ENCODE data around the gene APC2. TPM values are rescaled to one million over a fixed set of nuclear protein-coding genes. Genes with fewer than 3 reads are reported as not detected.

The APC2 gene
- total and polyA plus RNA-seq, 5 experiments from 2014 or later: 0.08 to 0.29 TPM; not detected in 3

- H3K4me1 Mint-ChIP-seq: peaks cover 5 to 15% (median 12%) of the 10 kb centered on the region in 4 donors
- H3K36me3 Mint-ChIP-seq: peaks cover 0 to 2% (median 0%) of the 10 kb centered on the region in 3 donors
- H3K4me3 Mint-ChIP-seq: peak overlapping the region in 4 of 10 donors; percentile 14 to 31 (median 22)
- no peak overlapping the region for H3K27ac Mint-ChIP-seq
- DNase-seq (no peak), ATAC-seq (no peak)
- peaks cover 0 to 15% (median 0%) of the 10 kb centered on the region in 5 donors for H3K27me3 Mint-ChIP-seq
- H3K9me3 Mint-ChIP-seq: no peaks in the 10 kb centered on the region
- POLR2A ChIA-PET: interaction anchor here (1.1 to 2.5 kb wide), 4 partner anchors 8 to 197 kb away, joined by 4 to 11 read pairs (median 6); partner anchors contain the start of gene CIRBP
These were observed 16.7 kb downstream of the APC2 start for GRCh38 chr19:1466461-1467214.

- Mint-ChIP-seq H3K9me3 (no peaks in the 10 kb centered on the region), H3K4me3 (no peak overlapping the region), H3K27me3 (peaks cover 0 to 15% (median 0%) of the 10 kb centered on the region in 5 donors), H3K4me1 (peaks cover 6 to 18% (median 14%) of the 10 kb centered on the region in 4 donors), H3K27ac (no peak overlapping the region), H3K36me3 (peaks cover 0 to 2% (median 0%) of the 10 kb centered on the region in 3 donors)
- DNase-seq (no peak), ATAC-seq (no peak)
- POLR2A ChIA-PET: interaction anchor here (1.3 to 2.5 kb wide), 3 partner anchors 9 to 198 kb away, joined by 4 to 11 read pairs (median 9); partner anchors contain the start of gene CIRBP
These were observed 17.2 kb downstream of the APC2 start for GRCh38 chr19:1467215-1467489.

GRCh38 chr19:1467490-1468273, 17.8 kb downstream of the APC2 start:
- H3K4me3 Mint-ChIP-seq: peak overlapping the region in 1 of 10 donors; percentile 39
- POLR2A ChIA-PET: interaction anchor here (0.8 to 2.5 kb wide), 4 partner anchors 10 to 198 kb away, joined by 3 to 11 read pairs (median 6); partner anchors contain the start of gene CIRBP
- DNase-seq: peak in 1 of 10 donors; percentile 8

GRCh38 chr19:1468274-1468820, 18.4 kb downstream of the APC2 start:
- peaks cover 0 to 1% (median 0%) of the 10 kb centered on the region in 3 donors for H3K36me3 Mint-ChIP-seq
- ATAC-seq (no peak), DNase-seq (peak in 1 of 10 donors; percentile 10)
- peaks cover 9 to 22% (median 16%) of the 10 kb centered on the region in 4 donors for H3K4me1 Mint-ChIP-seq
- H3K9me3 Mint-ChIP-seq: no peaks in the 10 kb centered on the region
- no peak overlapping the region for H3K27ac Mint-ChIP-seq
- POLR2A ChIA-PET: interaction anchor here (0.8 to 2.5 kb wide), 3 partner anchors 10 to 24 kb away, joined by 3 to 9 read pairs (median 7); no protein-coding TSS in a partner anchor
- H3K27me3 Mint-ChIP-seq: peaks cover 0 to 15% (median 0%) of the 10 kb centered on the region in 5 donors
- H3K4me3 Mint-ChIP-seq: peak overlapping the region in 8 of 10 donors; percentile 6 to 72 (median 48)

More at GRCh38 chr19:1467490-1468273, 17.8 kb downstream of the APC2 start:
- Mint-ChIP-seq H3K36me3 (peaks cover 0 to 2% (median 0%) of the 10 kb centered on the region in 3 donors), H3K9me3 (no peaks in the 10 kb centered on the region), H3K4me1 (peaks cover 6 to 18% (median 14%) of the 10 kb centered on the region in 4 donors), H3K27ac (no peak overlapping the region), H3K27me3 (peaks cover 0 to 15% (median 0%) of the 10 kb centered on the region in 5 donors)
- no peak for ATAC-seq

- H3K4me3 Mint-ChIP-seq: peak overlapping the region in 7 of 10 donors; percentile 12 to 72 (median 39)
- no peak overlapping the region for H3K27ac Mint-ChIP-seq
- H3K4me1 Mint-ChIP-seq: peaks cover 9 to 24% (median 17%) of the 10 kb centered on the region in 4 donors
- H3K9me3 Mint-ChIP-seq: no peaks in the 10 kb centered on the region
- POLR2A ChIA-PET: interaction anchor here (1.1 to 2.5 kb wide), 2 partner anchors 11 to 24 kb away, joined by 7 to 9 read pairs; no protein-coding TSS in a partner anchor
- H3K36me3 Mint-ChIP-seq: no peaks in the 10 kb centered on the region
- ATAC-seq (peak in 1 of 2 donors; percentile 2), DNase-seq (peak in 1 of 10 donors; percentile 17)
- peaks cover 0 to 15% (median 0%) of the 10 kb centered on the region in 5 donors for H3K27me3 Mint-ChIP-seq
These were observed 18.9 kb downstream of the APC2 start for GRCh38 chr19:1468821-1469254.

GRCh38 chr19:1469255-1470054, 19.5 kb downstream of the APC2 start:
- peaks cover 0 to 13% (median 0%) of the 10 kb centered on the region in 5 donors for H3K27me3 Mint-ChIP-seq
- no peaks in the 10 kb centered on the region for H3K36me3 Mint-ChIP-seq
- ATAC-seq (peak; percentile 37 to 57), DNase-seq (peak in 2 of 10 donors; percentile 16 to 34)
- peak overlapping the region in 4 of 10 donors; percentile 69 to 79 (median 76) for H3K4me3 Mint-ChIP-seq
- POLR2A ChIA-PET: interaction anchor here (1.1 to 2.5 kb wide), 2 partner anchors 11 to 25 kb away, joined by 7 to 9 read pairs; no protein-coding TSS in a partner anchor
- H3K4me1 Mint-ChIP-seq: peaks cover 9 to 22% (median 17%) of the 10 kb centered on the region in 4 donors
- H3K9me3 Mint-ChIP-seq: no peaks in the 10 kb centered on the region
- no peak overlapping the region for H3K27ac Mint-ChIP-seq

- DNase-seq (no peak), ATAC-seq (no peak)
- H3K27ac Mint-ChIP-seq: no peak overlapping the region
- no peaks in the 10 kb centered on the region for H3K9me3 Mint-ChIP-seq
- H3K36me3 Mint-ChIP-seq: no peaks in the 10 kb centered on the region
- H3K4me3 Mint-ChIP-seq: peak overlapping the region; percentile 62 to 86 (median 76)
- peaks cover 9 to 22% (median 17%) of the 10 kb centered on the region in 4 donors for H3K4me1 Mint-ChIP-seq
- H3K27me3 Mint-ChIP-seq: peaks cover 0 to 11% (median 0%) of the 10 kb centered on the region in 5 donors
- POLR2A ChIA-PET: interaction anchor here (0.6 to 1.8 kb wide), 4 partner anchors 25 to 61 kb away, joined by 3 to 5 read pairs (median 3); partner anchors contain the start of gene RPS15
These were observed 20.1 kb downstream of the APC2 start for GRCh38 chr19:1470055-1470304.

- Mint-ChIP-seq H3K4me1 (peaks cover 9 to 22% (median 17%) of the 10 kb centered on the region in 4 donors), H3K27me3 (peaks cover 0 to 10% (median 0%) of the 10 kb centered on the region in 5 donors), H3K9me3 (no peaks in the 10 kb centered on the region), H3K36me3 (no peaks in the 10 kb centered on the region), H3K27ac (no peak overlapping the region), H3K4me3 (peak overlapping the region; percentile 64 to 86 (median 76))
- POLR2A ChIA-PET: interaction anchor here (0.6 to 1.9 kb wide), 6 partner anchors 15 to 62 kb away, joined by 3 to 11 read pairs (median 3); partner anchors contain the start of gene RPS15
- ATAC-seq (peak; percentile 67 to 69), DNase-seq (peak; percentile 45 to 86 (median 60))
These were observed 20.5 kb downstream of the APC2 start for GRCh38 chr19:1470305-1471009.

- POLR2A ChIA-PET: interaction anchor here (0.9 to 1.9 kb wide), 7 partner anchors 16 to 196 kb away, joined by 3 to 14 read pairs (median 3); partner anchors contain the start of genes FAM174C and RPS15
- Mint-ChIP-seq H3K36me3 (no peaks in the 10 kb centered on the region), H3K4me3 (peak overlapping the region; percentile 42 to 80 (median 74)), H3K4me1 (peaks cover 9 to 22% (median 17%) of the 10 kb centered on the region in 4 donors), H3K27me3 (peaks cover 0 to 7% (median 0%) of the 10 kb centered on the region in 5 donors), H3K9me3 (no peaks in the 10 kb centered on the region), H3K27ac (no peak overlapping the region)
- ATAC-seq: peak; percentile 21 to 33
- DNase-seq: peak in 1 of 10 donors; percentile 13
These were observed 21.1 kb downstream of the APC2 start for GRCh38 chr19:1471010-1471514.

GRCh38 chr19:1471515-1472160, 21.7 kb downstream of the APC2 start:
- no peaks in the 10 kb centered on the region for H3K9me3 Mint-ChIP-seq
- no peak overlapping the region for H3K27ac Mint-ChIP-seq
- H3K4me3 Mint-ChIP-seq: peak overlapping the region in 8 of 10 donors; percentile 52 to 80 (median 74)
- peaks cover 0 to 7% (median 0%) of the 10 kb centered on the region in 5 donors for H3K27me3 Mint-ChIP-seq
- ATAC-seq (peak; percentile 13 to 15), DNase-seq (peak in 3 of 10 donors; percentile 13 to 31 (median 30))
- peaks cover 9 to 25% (median 18%) of the 10 kb centered on the region in 4 donors for H3K4me1 Mint-ChIP-seq
- H3K36me3 Mint-ChIP-seq: peaks cover 0 to 2% (median 0%) of the 10 kb centered on the region in 3 donors
- POLR2A ChIA-PET: interaction anchor here (0.6 to 1.9 kb wide), 10 partner anchors 16 to 426 kb away, joined by 3 to 14 read pairs (median 4); partner anchors contain the start of genes FAM174C and REEP6

All from naive thymus-derived CD8-positive, alpha-beta T cell (primary cell).